ENCODE measurements around the gene SPTB.

Gene SPTB

GRCh38 chr14:64732536-64733120, 147.1 kb downstream of the SPTB start:
- H3K9me3 ChIP-seq (ENCODE audit: low read length) = no peaks in the 10 kb centered on the region
- no peaks in the 10 kb centered on the region for H3K36me3 ChIP-seq (ENCODE audit: insufficient read depth, low read length)
- peaks cover 4% of the 10 kb centered on the region for H3K27me3 ChIP-seq (ENCODE audit: insufficient read depth, low read length)
- peaks cover 13% of the 10 kb centered on the region for H3K4me1 ChIP-seq (ENCODE audit: insufficient read depth, low read length)
- no peak overlapping the region for H2AFZ ChIP-seq (ENCODE audit: low read depth, low read length)
- H3K4me3 ChIP-seq (ENCODE audit: low read length) = no peak overlapping the region

GRCh38 chr14:64732066-64732465, 147.6 kb downstream of the SPTB start:
- no peak overlapping the region for H3K4me3 ChIP-seq (ENCODE audit: low read length)
- H2AFZ ChIP-seq (ENCODE audit: low read depth, low read length) = no peak overlapping the region
- no peaks in the 10 kb centered on the region for H3K9me3 ChIP-seq (ENCODE audit: low read length)
- peaks cover 11% of the 10 kb centered on the region for H3K4me1 ChIP-seq (ENCODE audit: insufficient read depth, low read length)
- no peaks in the 10 kb centered on the region for H3K36me3 ChIP-seq (ENCODE audit: insufficient read depth, low read length)
- peaks cover 4% of the 10 kb centered on the region for H3K27me3 ChIP-seq (ENCODE audit: insufficient read depth, low read length)

GRCh38 chr14:64731141-64731581, 148.5 kb downstream of the SPTB start:
- H2AFZ ChIP-seq (ENCODE audit: low read depth, low read length) = no peak overlapping the region
- no peak overlapping the region for H3K4me3 ChIP-seq (ENCODE audit: low read length)
- no peaks in the 10 kb centered on the region for H3K36me3 ChIP-seq (ENCODE audit: insufficient read depth, low read length)
- H3K9me3 ChIP-seq (ENCODE audit: low read length) = no peaks in the 10 kb centered on the region
- H3K27me3 ChIP-seq (ENCODE audit: insufficient read depth, low read length) = peaks cover 7% of the 10 kb centered on the region
- H3K4me1 ChIP-seq (ENCODE audit: insufficient read depth, low read length) = peaks cover 4% of the 10 kb centered on the region

- Histone ChIP-seq H3K36me3 (ENCODE audit: insufficient read depth, low read length) (no peaks in the 10 kb centered on the region), H3K4me3 (ENCODE audit: low read length) (no peak overlapping the region), H3K9me3 (ENCODE audit: low read length) (no peaks in the 10 kb centered on the region), H3K27me3 (ENCODE audit: insufficient read depth, low read length) (peaks cover 9% of the 10 kb centered on the region), H3K4me1 (ENCODE audit: insufficient read depth, low read length) (peaks cover 5% of the 10 kb centered on the region), H2AFZ (ENCODE audit: low read depth, low read length) (no peak overlapping the region)
Measured at GRCh38 chr14:64730681-64731080, 149.0 kb downstream of the SPTB start.

GRCh38 chr14:64730061-64730440, 149.7 kb downstream of the SPTB start:
- Histone ChIP-seq H3K27me3 (ENCODE audit: insufficient read depth, low read length) (peaks cover 9% of the 10 kb centered on the region), H3K4me1 (ENCODE audit: insufficient read depth, low read length) (peaks cover 9% of the 10 kb centered on the region), H3K4me3 (ENCODE audit: low read length) (no peak overlapping the region), H3K36me3 (ENCODE audit: insufficient read depth, low read length) (no peaks in the 10 kb centered on the region), H3K9me3 (ENCODE audit: low read length) (no peaks in the 10 kb centered on the region), H2AFZ (ENCODE audit: low read depth, low read length) (no peak overlapping the region)

- H3K27me3 ChIP-seq (ENCODE audit: insufficient read depth, low read length) = peaks cover 9% of the 10 kb centered on the region
- H3K9me3 ChIP-seq (ENCODE audit: low read length) = no peaks in the 10 kb centered on the region
- no peak overlapping the region for H2AFZ ChIP-seq (ENCODE audit: low read depth, low read length)
- no peak overlapping the region for H3K4me3 ChIP-seq (ENCODE audit: low read length)
- no peaks in the 10 kb centered on the region for H3K36me3 ChIP-seq (ENCODE audit: insufficient read depth, low read length)
- peaks cover 8% of the 10 kb centered on the region for H3K4me1 ChIP-seq (ENCODE audit: insufficient read depth, low read length)
Measured at GRCh38 chr14:64729386-64730060, 150.2 kb downstream of the SPTB start.

- no peaks in the 10 kb centered on the region for H3K36me3 ChIP-seq (ENCODE audit: insufficient read depth, low read length)
- H3K9me3 ChIP-seq (ENCODE audit: low read length) = no peaks in the 10 kb centered on the region
Measured at GRCh38 chr14:64728856-64729255, 150.9 kb downstream of the SPTB start.

GRCh38 chr14:64728106-64728505, 151.6 kb downstream of the SPTB start:
- H3K9me3 ChIP-seq (ENCODE audit: low read length) = no peaks in the 10 kb centered on the region
- H3K27me3 ChIP-seq (ENCODE audit: insufficient read depth, low read length) = peaks cover 12% of the 10 kb centered on the region
- H3K4me1 ChIP-seq (ENCODE audit: insufficient read depth, low read length) = peaks cover 8% of the 10 kb centered on the region
- H2AFZ ChIP-seq (ENCODE audit: low read depth, low read length) = no peak overlapping the region
- H3K4me3 ChIP-seq (ENCODE audit: low read length) = no peak overlapping the region
- no peaks in the 10 kb centered on the region for H3K36me3 ChIP-seq (ENCODE audit: insufficient read depth, low read length)

More at GRCh38 chr14:64728856-64729255, 150.9 kb downstream of the SPTB start:
- Histone ChIP-seq H3K27me3 (ENCODE audit: insufficient read depth, low read length) (peaks cover 9% of the 10 kb centered on the region), H3K4me3 (ENCODE audit: low read length) (no peak overlapping the region), H2AFZ (ENCODE audit: low read depth, low read length) (no peak overlapping the region), H3K4me1 (ENCODE audit: insufficient read depth, low read length) (peaks cover 8% of the 10 kb centered on the region)

- no peaks in the 10 kb centered on the region for H3K9me3 ChIP-seq (ENCODE audit: low read length)
- no peaks in the 10 kb centered on the region for H3K36me3 ChIP-seq (ENCODE audit: insufficient read depth, low read length)
- peaks cover 8% of the 10 kb centered on the region for H3K4me1 ChIP-seq (ENCODE audit: insufficient read depth, low read length)
- peaks cover 15% of the 10 kb centered on the region for H3K27me3 ChIP-seq (ENCODE audit: insufficient read depth, low read length)
- H3K4me3 ChIP-seq (ENCODE audit: low read length) = no peak overlapping the region
- no peak overlapping the region for H2AFZ ChIP-seq (ENCODE audit: low read depth, low read length)
Measured at GRCh38 chr14:64727551-64728071, 152.1 kb downstream of the SPTB start.

- Histone ChIP-seq H3K36me3 (ENCODE audit: insufficient read depth, low read length) (no peaks in the 10 kb centered on the region), H3K4me3 (ENCODE audit: low read length) (no peak overlapping the region), H3K27me3 (ENCODE audit: insufficient read depth, low read length) (peaks cover 19% of the 10 kb centered on the region), H3K4me1 (ENCODE audit: insufficient read depth, low read length) (peaks cover 8% of the 10 kb centered on the region), H3K9me3 (ENCODE audit: low read length) (no peaks in the 10 kb centered on the region), H2AFZ (ENCODE audit: low read depth, low read length) (no peak overlapping the region)
Measured at GRCh38 chr14:64726585-64726890, 153.2 kb downstream of the SPTB start.

- Histone ChIP-seq H3K9me3 (ENCODE audit: low read length) (no peaks in the 10 kb centered on the region), H2AFZ (ENCODE audit: low read depth, low read length) (no peak overlapping the region), H3K27me3 (ENCODE audit: insufficient read depth, low read length) (peaks cover 24% of the 10 kb centered on the region), H3K4me1 (ENCODE audit: insufficient read depth, low read length) (peaks cover 8% of the 10 kb centered on the region), H3K4me3 (ENCODE audit: low read length) (no peak overlapping the region), H3K36me3 (ENCODE audit: insufficient read depth, low read length) (no peaks in the 10 kb centered on the region)
Measured at GRCh38 chr14:64725879-64726584, 153.7 kb downstream of the SPTB start.

- no peak overlapping the region for H3K4me3 ChIP-seq (ENCODE audit: low read length)
- peaks cover 25% of the 10 kb centered on the region for H3K27me3 ChIP-seq (ENCODE audit: insufficient read depth, low read length)
- no peak overlapping the region for H2AFZ ChIP-seq (ENCODE audit: low read depth, low read length)
- no peaks in the 10 kb centered on the region for H3K9me3 ChIP-seq (ENCODE audit: low read length)
- H3K36me3 ChIP-seq (ENCODE audit: insufficient read depth, low read length) = no peaks in the 10 kb centered on the region
- peaks cover 8% of the 10 kb centered on the region for H3K4me1 ChIP-seq (ENCODE audit: insufficient read depth, low read length)
Measured at GRCh38 chr14:64725261-64725815, 154.4 kb downstream of the SPTB start.

- Histone ChIP-seq H3K36me3 (ENCODE audit: insufficient read depth, low read length) (no peaks in the 10 kb centered on the region), H3K4me3 (ENCODE audit: low read length) (no peak overlapping the region), H3K27me3 (ENCODE audit: insufficient read depth, low read length) (peaks cover 29% of the 10 kb centered on the region), H3K4me1 (ENCODE audit: insufficient read depth, low read length) (peaks cover 8% of the 10 kb centered on the region), H2AFZ (ENCODE audit: low read depth, low read length) (no peak overlapping the region), H3K9me3 (ENCODE audit: low read length) (no peaks in the 10 kb centered on the region)
Measured at GRCh38 chr14:64724578-64724930, 155.2 kb downstream of the SPTB start.

Data from neuron (in vitro differentiated cells).